H1 (cell line): ENCODE results near the gene IKZF5. TPM values are rescaled to one million over a fixed set of nuclear protein-coding genes. Genes with fewer than 3 reads are reported as not detected.

Experiments used
- KDM1A ChIP-seq: fragments of 200-600, 300-600 bp; sonication (generic); IDR thresholded peaks from 2 replicates; pipeline ENCODE4 v1.7.1; 2016; ENCODE audit warnings: mild to moderate bottlenecking, low read length, borderline replicate concordance
- POU5F1 ChIP-seq: IDR thresholded peaks from 2 replicates; pipeline ENCODE4 v1.6.1; 2011; ENCODE audit warnings: low read depth, mild to moderate bottlenecking, low read length, moderate library complexity
- polyA plus RNA-seq, 7 experiments: library from polyadenylated mRNA; depleted of rRNA in 3 of 7; stranded (reverse) in 5 of 7; unstranded in 2 of 7; fragments of >200 nt in 5 of 7; fragments of 200-250 nt in 2 of 7; gene quantifications; 1 replicate in 5 of 7; 2 replicates in 1 of 7; 4 replicates in 1 of 7; pipeline versions ENCODE4 v1.2.1 to v1.2.3, GENCODE V29; 2011 to 2013; ENCODE audit warnings: missing spikeins in 2 of 7, mixed read lengths in 2 of 7
- total RNA-seq: library from RNA; stranded (reverse); fragmentation: NEBNext Ultra II Directional; extraction: Animal tissue kit (Norgen Biotek cat#: 25700); gene quantifications from 2 replicates; pipeline ENCODE4 v1.2.1, GENCODE V29; 2021
- TF ChIP-seq, protein P1 (sequence below), 3 experiments: IDR thresholded peaks; 1 replicate in 2 of 3; 2 replicates in 1 of 3; pipeline versions ENCODE4 v1.5.1 to v1.6.1; 2011; ENCODE audit warnings: low read length in 3 of 3, mild to moderate bottlenecking in 3 of 3, inconsistent platforms in 2 of 3, low read depth in 1 of 3, moderate library complexity in 1 of 3; ENCODE audit not compliant: insufficient read depth in 1 of 3; ENCODE audit errors: control extremely low read depth in 1 of 3

IKZF5 gene
- total and polyA plus RNA-seq, 2 of the 8 experiments (the other 6 are each of a cell fraction or from before 2014, with no cell fraction given): 5.2 to 15.3 TPM

- TF ChIP-seq, protein P1, sequence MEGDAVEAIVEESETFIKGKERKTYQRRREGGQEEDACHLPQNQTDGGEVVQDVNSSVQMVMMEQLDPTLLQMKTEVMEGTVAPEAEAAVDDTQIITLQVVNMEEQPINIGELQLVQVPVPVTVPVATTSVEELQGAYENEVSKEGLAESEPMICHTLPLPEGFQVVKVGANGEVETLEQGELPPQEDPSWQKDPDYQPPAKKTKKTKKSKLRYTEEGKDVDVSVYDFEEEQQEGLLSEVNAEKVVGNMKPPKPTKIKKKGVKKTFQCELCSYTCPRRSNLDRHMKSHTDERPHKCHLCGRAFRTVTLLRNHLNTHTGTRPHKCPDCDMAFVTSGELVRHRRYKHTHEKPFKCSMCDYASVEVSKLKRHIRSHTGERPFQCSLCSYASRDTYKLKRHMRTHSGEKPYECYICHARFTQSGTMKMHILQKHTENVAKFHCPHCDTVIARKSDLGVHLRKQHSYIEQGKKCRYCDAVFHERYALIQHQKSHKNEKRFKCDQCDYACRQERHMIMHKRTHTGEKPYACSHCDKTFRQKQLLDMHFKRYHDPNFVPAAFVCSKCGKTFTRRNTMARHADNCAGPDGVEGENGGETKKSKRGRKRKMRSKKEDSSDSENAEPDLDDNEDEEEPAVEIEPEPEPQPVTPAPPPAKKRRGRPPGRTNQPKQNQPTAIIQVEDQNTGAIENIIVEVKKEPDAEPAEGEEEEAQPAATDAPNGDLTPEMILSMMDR (IDR thresholded peaks at IDR 0.05; ENCODE audit: control extremely low read depth in 1 of 3, insufficient read depth in 1 of 3, low read depth in 1 of 3, low read length in 3 of 3): no peak
- TF ChIP-seq KDM1A: no peak
- TF ChIP-seq POU5F1: no peak
These were observed 14.7 kb downstream of the IKZF5 start (continued) for GRCh38 chr10:122993797-122994336.
